Hepatocyte (in vitro differentiated cells): ENCODE measurements around the gene SLC25A21. TPM values are rescaled to one million over a fixed set of nuclear protein-coding genes. Genes with fewer than 3 reads are reported as not detected.

Experiments used
- DNase-seq: peaks from one replicate; pipeline ENCODE4 v3.0.0-alpha.2; 2016; ENCODE audit warnings: low spot score
- H2AFZ ChIP-seq: fragments of 200-600 bp; sonication (generic); 2 replicates; pipeline ENCODE4 v1.6.0; 2016; ENCODE audit warnings: antibody characterized with exemption, mild to moderate bottlenecking
- H3K27ac ChIP-seq: fragments of 200-600 bp; sonication (generic); 2 replicates; pipeline ENCODE4 v1.5.1; 2016; ENCODE audit warnings: mild to moderate bottlenecking
- H3K27me3 ChIP-seq: fragments of 200-600 bp; sonication (generic); 2 replicates; pipeline ENCODE4 v1.6.1; 2016
- H3K36me3 ChIP-seq: fragments of 200-600 bp; sonication (generic); replicated peaks from 2 replicates; pipeline ENCODE4 v1.5.1; 2016; ENCODE audit warnings: low read depth; ENCODE audit not compliant: insufficient read depth
- H3K4me1 ChIP-seq: fragments of 200-600 bp; sonication (generic); 2 replicates; pipeline ENCODE4 v1.5.1; 2016; ENCODE audit warnings: mild to moderate bottlenecking, moderate library complexity; ENCODE audit not compliant: insufficient read depth
- H3K4me2 ChIP-seq: fragments of 200-600 bp; sonication (generic); 2 replicates; pipeline ENCODE4 v1.6.0; 2016
- H3K4me3 ChIP-seq: fragments of 200-600 bp; sonication (generic); 2 replicates; pipeline ENCODE4 v1.5.1; 2016; ENCODE audit warnings: mild to moderate bottlenecking
- H3K79me2 ChIP-seq: fragments of 200-600 bp; sonication (generic); 2 replicates; pipeline ENCODE4 v1.6.0; 2017; ENCODE audit warnings: mild to moderate bottlenecking
- H3K9me2 ChIP-seq: fragments of 200-600 bp; sonication (generic); replicated peaks from 2 replicates; pipeline ENCODE4 v1.6.0; 2017; ENCODE audit warnings: mild to moderate bottlenecking; ENCODE audit not compliant: insufficient read depth
- H3K9me3 ChIP-seq: fragments of 200-600 bp; sonication (generic); 2 replicates; pipeline ENCODE4 v1.5.1; 2016; ENCODE audit warnings: low read depth, mild to moderate bottlenecking
- H4K20me1 ChIP-seq: fragments of 200-600 bp; sonication (generic); 2 replicates; pipeline ENCODE4 v1.6.0; 2016; ENCODE audit warnings: mild to moderate bottlenecking; ENCODE audit not compliant: insufficient read depth, poor library complexity, severe bottlenecking
- CTCF ChIP-seq: fragments of 200-600 bp; sonication (generic); IDR thresholded peaks from 2 replicates; pipeline ENCODE4 v1.5.1; 2016; ENCODE audit warnings: antibody characterized with exemption, mild to moderate bottlenecking; ENCODE audit not compliant: poor library complexity
- EZH2 ChIP-seq: fragments of 200-600 bp; sonication (generic); IDR thresholded peaks from 2 replicates; pipeline ENCODE4 v1.6.1; 2016; ENCODE audit warnings: antibody characterized with exemption, mild to moderate bottlenecking, borderline replicate concordance
- EZH2phosphoT487 ChIP-seq: fragments of 200-600 bp; sonication (generic); IDR thresholded peaks from one replicate; pipeline ENCODE4 v1.6.1; 2018; ENCODE audit warnings: antibody characterized with exemption, mild to moderate bottlenecking, low read depth, moderate library complexity; ENCODE audit not compliant: unreplicated experiment, severe bottlenecking
- WGBS: methylation state at CpG from one replicate; pipeline ENCODE4 v1.1.6; 2016; ENCODE audit warnings: low lambda C conversion rate; ENCODE audit errors: missing lambda C conversion rate; 5-methylcytosine and 5-hydroxymethylcytosine counted together
- polyA plus RNA-seq: library from polyadenylated mRNA; unstranded; fragments of >200 nt; fragmentation: Nextera tagmentation; extraction: Ambion mirVana; gene quantifications from 2 replicates; pipeline ENCODE4 v1.2.1, GENCODE V29; 2016
- total RNA-seq: library from RNA; depleted of rRNA; stranded (reverse); fragments of >200 nt; gene quantifications from 2 replicates; pipeline ENCODE4 v1.2.3, GENCODE V29; 2014

SLC25A21 gene
- total and polyA plus RNA-seq, 2 experiments from 2014 or later = 1.4 to 1.6 TPM

- Histone ChIP-seq H3K9me3 (no peaks in the 10 kb centered on the region), H2AFZ (no peak overlapping the region), H3K27ac (no peak overlapping the region), H3K27me3 (no peaks in the 10 kb centered on the region), H3K36me3 (no peaks in the 10 kb centered on the region), H3K4me1 (no peaks in the 10 kb centered on the region), H3K79me2 (no peaks in the 10 kb centered on the region), H3K9me2 (no peaks in the 10 kb centered on the region), H4K20me1 (no peaks in the 10 kb centered on the region), H3K4me3 (no peak overlapping the region), H3K4me2 (no peak overlapping the region)
- DNase-seq = no peak
- 65% methylated on average over 2 of the region's 2 CpGs for WGBS
- TF ChIP-seq EZH2 (no peak), CTCF (no peak), EZH2phosphoT487 (no peak)
Observed at GRCh38 chr14:36884049-36884448, 288.4 kb downstream of the SLC25A21 start.

- Histone ChIP-seq H2AFZ (no peak overlapping the region), H4K20me1 (no peaks in the 10 kb centered on the region), H3K4me3 (no peak overlapping the region), H3K9me3 (no peaks in the 10 kb centered on the region), H3K79me2 (no peaks in the 10 kb centered on the region), H3K27me3 (no peaks in the 10 kb centered on the region), H3K27ac (no peak overlapping the region), H3K9me2 (no peaks in the 10 kb centered on the region), H3K4me1 (no peaks in the 10 kb centered on the region), H3K36me3 (no peaks in the 10 kb centered on the region), H3K4me2 (no peak overlapping the region)
- 66% methylated on average over 3 of the region's 3 CpGs for WGBS
- TF ChIP-seq EZH2phosphoT487 (no peak), EZH2 (no peak), CTCF (no peak)
- no peak for DNase-seq
Observed at GRCh38 chr14:36880276-36880675, 292.1 kb downstream of the SLC25A21 start.

GRCh38 chr14:36879558-36879957 lies 292.8 kb downstream of the SLC25A21 start:
- Histone ChIP-seq H3K27ac (no peak overlapping the region), H3K79me2 (no peaks in the 10 kb centered on the region), H3K9me2 (no peaks in the 10 kb centered on the region), H3K27me3 (no peaks in the 10 kb centered on the region), H3K4me3 (no peak overlapping the region), H3K36me3 (no peaks in the 10 kb centered on the region), H3K9me3 (no peaks in the 10 kb centered on the region), H4K20me1 (no peaks in the 10 kb centered on the region), H2AFZ (no peak overlapping the region), H3K4me2 (no peak overlapping the region), H3K4me1 (no peaks in the 10 kb centered on the region)
- DNase-seq = no peak
- WGBS = 68% methylated on average over 2 of the region's 2 CpGs
- no peak for TF ChIP-seq EZH2phosphoT487
- TF ChIP-seq EZH2 = no peak
- TF ChIP-seq CTCF = no peak
